Hepatocyte (in vitro differentiated cells): Measurements from ENCODE around the gene IFI27L1.

Experiments
- CTCF ChIP-seq: fragments of 200-600 bp; sonication (generic); IDR thresholded peaks from 2 replicates; pipeline ENCODE4 v1.5.1; 2016; ENCODE audit warnings: antibody characterized with exemption, mild to moderate bottlenecking; ENCODE audit not compliant: poor library complexity
- EZH2phosphoT487 ChIP-seq: fragments of 200-600 bp; sonication (generic); IDR thresholded peaks from one replicate; pipeline ENCODE4 v1.6.1; 2018; ENCODE audit warnings: antibody characterized with exemption, mild to moderate bottlenecking, low read depth, moderate library complexity; ENCODE audit not compliant: unreplicated experiment, severe bottlenecking

GRCh38 chr14:94088516-94088915 is 7.4 kb downstream of the IFI27L1 start:
- no peak for TF ChIP-seq CTCF
- no peak for TF ChIP-seq EZH2phosphoT487
